ENCODE results near the gene RYR3.

The RYR3 gene

GRCh38 chr15:33311312-33311971 lies 675 bp downstream of the RYR3 start:
- H3K27me3 ChIP-seq, result no peaks in the 10 kb centered on the region

GRCh38 chr15:33313491-33313890 lies 2.7 kb downstream of the RYR3 start:
- no peak for DNase-seq
- intact Hi-C loops (cut with DNase I; ENCODE audit: low total_unique reads), result loop anchor here (2.0 kb wide), 1 partner anchor 387 kb away; no protein-coding TSS in a partner anchor

More at GRCh38 chr15:33311312-33311971, 675 bp downstream of the RYR3 start:
- Histone ChIP-seq H3K4me1 (peaks cover 0 to 14% (median 9%) of the 10 kb centered on the region in 4 donors), H3K9me3 (no peaks in the 10 kb centered on the region), H3K36me3 (no peaks in the 10 kb centered on the region), H3K4me3 (peak overlapping the region; percentile 56 to 70), H3K27ac (peak overlapping the region; percentile 47 to 71)
- no peak for TF ChIP-seq CTCF (IDR thresholded peaks at IDR 0.05)
- no peak for DNase-seq
- intact Hi-C loops (cut with DNase I; ENCODE audit: low total_unique reads), result no loop called here

DNA sequence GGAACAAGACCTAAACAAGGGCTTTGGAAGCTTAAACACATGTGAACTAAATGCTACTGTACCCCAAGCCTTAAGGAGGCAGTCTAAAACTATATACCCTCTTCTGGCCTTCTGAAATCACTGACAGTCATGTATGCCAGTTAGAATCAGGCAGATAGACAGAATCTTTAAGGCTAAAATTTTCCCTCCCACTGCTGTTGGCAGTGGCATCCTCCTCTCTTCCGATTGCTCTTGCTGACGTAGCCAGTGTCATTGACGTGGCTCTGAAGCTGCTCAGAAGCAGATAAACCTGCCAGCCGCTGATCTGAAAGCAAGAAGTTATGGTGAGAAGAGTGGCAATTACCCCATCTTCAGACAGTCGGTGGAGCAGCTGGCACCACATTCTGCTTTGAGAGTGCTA lies 3.3 kb downstream of the RYR3 start:
- Histone ChIP-seq H3K27me3 (no peaks in the 10 kb centered on the region), H3K4me3 (no peak overlapping the region), H3K36me3 (no peaks in the 10 kb centered on the region), H3K27ac (no peak overlapping the region), H3K9me3 (no peaks in the 10 kb centered on the region), H3K4me1 (peaks cover 0 to 14% (median 9%) of the 10 kb centered on the region in 4 donors)
- intact Hi-C loops (cut with DNase I; ENCODE audit: low total_unique reads), result no loop called here
- TF ChIP-seq CTCF (IDR thresholded peaks at IDR 0.05), result no peak
- DNase-seq, result no peak

More at GRCh38 chr15:33313491-33313890, 2.7 kb downstream of the RYR3 start:
- no peaks in the 10 kb centered on the region for H3K36me3 ChIP-seq
- H3K4me1 ChIP-seq, result peaks cover 0 to 14% (median 9%) of the 10 kb centered on the region in 4 donors
- H3K27ac ChIP-seq, result no peak overlapping the region
- no peak overlapping the region for H3K4me3 ChIP-seq
- TF ChIP-seq CTCF (IDR thresholded peaks at IDR 0.05), result no peak
- no peaks in the 10 kb centered on the region for H3K9me3 ChIP-seq
- no peaks in the 10 kb centered on the region for H3K27me3 ChIP-seq

- no peaks in the 10 kb centered on the region for H3K9me3 ChIP-seq
- no peak for TF ChIP-seq CTCF (IDR thresholded peaks at IDR 0.05)
- DNase-seq, result no peak
- peaks cover 0 to 14% (median 5%) of the 10 kb centered on the region in 4 donors for H3K4me1 ChIP-seq
- no peaks in the 10 kb centered on the region for H3K36me3 ChIP-seq
- H3K27ac ChIP-seq, result no peak overlapping the region
- intact Hi-C loops (cut with DNase I; ENCODE audit: low total_unique reads), result no loop called here
- no peaks in the 10 kb centered on the region for H3K27me3 ChIP-seq
- H3K4me3 ChIP-seq, result no peak overlapping the region
These were observed 4.3 kb downstream of the RYR3 start for GRCh38 chr15:33315044-33315443.

DNA sequence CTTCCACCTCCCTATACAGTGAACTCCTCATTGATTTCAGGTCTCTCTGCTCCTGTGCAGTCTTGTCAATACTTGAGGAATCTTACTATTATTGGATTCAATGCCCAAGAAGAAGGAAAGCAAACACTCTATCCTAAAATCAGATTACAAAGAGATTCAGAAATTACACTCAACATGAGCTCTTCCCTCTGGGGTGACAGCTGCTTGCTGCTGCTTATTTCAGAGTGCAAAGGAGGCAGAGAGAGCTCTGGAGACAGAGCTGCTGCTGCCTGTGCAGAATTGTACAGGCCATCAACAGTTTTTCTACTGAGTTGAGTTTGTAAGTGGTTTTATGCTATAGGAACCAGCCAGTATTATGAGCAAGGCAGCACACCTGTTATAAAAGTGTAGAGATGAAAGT lies 7.1 kb downstream of the RYR3 start:
- intact Hi-C loops (cut with DNase I; ENCODE audit: low total_unique reads), result no loop called here
- Histone ChIP-seq H3K27ac (no peak overlapping the region), H3K4me1 (no peaks in the 10 kb centered on the region), H3K9me3 (no peaks in the 10 kb centered on the region), H3K4me3 (no peak overlapping the region), H3K27me3 (no peaks in the 10 kb centered on the region), H3K36me3 (no peaks in the 10 kb centered on the region)
- no peak for TF ChIP-seq CTCF (IDR thresholded peaks at IDR 0.05)
- DNase-seq, result no peak

Measured in tibial artery (tissue), 4 donors.